HTERT RPE-1 (cell line): ENCODE results near the gene CCDC102B.
"Not testable (repeated sequence)": the region's sequence is repeated elsewhere in the genome, so short reads cannot be mapped to it uniquely, and the experiment has no call there.

ENCODE experiments used
- in situ Hi-C: fragments of 300-500 bp; cut with MboI; formaldehyde crosslinking; loops from 4 replicates; pipeline ENCODE4 v1.14.3; 2020; ENCODE audit warnings: low sequenced_read_pairs

The CCDC102B gene

GRCh38 chr18:68797871-68798270, at the start of gene CCDC102B:
CCDC102B (plus strand) TSS chr18:68798080; CDS start chr18:68836764, 38,684 bp downstream.
- in situ Hi-C loops: no loop called here

- in situ Hi-C loops: no loop called here
These were observed 40.8 kb upstream of the CCDC102B start for GRCh38 chr18:68757126-68757525.

GRCh38 chr18:68759308-68759707, 38.6 kb upstream of the CCDC102B start:
- in situ Hi-C loops: no loop called here

- in situ Hi-C loops: no loop called here
These were observed 34.8 kb upstream of the CCDC102B start for GRCh38 chr18:68763083-68763482.

- in situ Hi-C loops: no loop called here
These were observed 33.9 kb upstream of the CCDC102B start for GRCh38 chr18:68764016-68764415.

- in situ Hi-C loops: no loop called here
These were observed 31.4 kb upstream of the CCDC102B start for GRCh38 chr18:68766433-68766832.

GRCh38 chr18:68769461-68769860, 28.4 kb upstream of the CCDC102B start:
- in situ Hi-C loops: no loop called here

GRCh38 chr18:68772268-68772667, 25.6 kb upstream of the CCDC102B start:
- in situ Hi-C loops: no loop called here

GRCh38 chr18:68778280-68778886, 19.5 kb upstream of the CCDC102B start:
- in situ Hi-C loops: no loop called here

- in situ Hi-C loops: no loop called here
These were observed 18.7 kb upstream of the CCDC102B start for GRCh38 chr18:68779169-68779568.

- in situ Hi-C loops: no loop called here
These were observed 16.9 kb upstream of the CCDC102B start for GRCh38 chr18:68780802-68781635.

- in situ Hi-C loops: no loop called here
These were observed 14.4 kb upstream of the CCDC102B start for GRCh38 chr18:68783506-68783905.

GRCh38 chr18:68784071-68784470, 13.8 kb upstream of the CCDC102B start:
- in situ Hi-C loops: no loop called here

- in situ Hi-C loops: not testable (repeated sequence)
These were observed 7.6 kb upstream of the CCDC102B start for GRCh38 chr18:68790290-68790689.

GRCh38 chr18:68791801-68792200, 6.1 kb upstream of the CCDC102B start:
- in situ Hi-C loops: no loop called here

GRCh38 chr18:68793951-68794350, 3.9 kb upstream of the CCDC102B start:
- in situ Hi-C loops: no loop called here

GRCh38 chr18:68796936-68797690, 767 bp upstream of the CCDC102B start:
- in situ Hi-C loops: no loop called here

- in situ Hi-C loops: no loop called here
These were observed 2.2 kb downstream of the CCDC102B start for GRCh38 chr18:68800075-68800474.

- in situ Hi-C loops: no loop called here
These were observed 5.5 kb downstream of the CCDC102B start for GRCh38 chr18:68803356-68803755.

GRCh38 chr18:68817584-68817983, 19.7 kb downstream of the CCDC102B start:
- in situ Hi-C loops: no loop called here

GRCh38 chr18:68818584-68818983, 20.7 kb downstream of the CCDC102B start:
- in situ Hi-C loops: no loop called here

- in situ Hi-C loops: no loop called here
These were observed 25.0 kb downstream of the CCDC102B start for GRCh38 chr18:68822926-68823325.
